GM19455 (cell line): ENCODE results near the gene TAS2R38.

Experiments used
- ATAC-seq: cut with Tn5 transposase; IDR thresholded peaks from one replicate; pipeline ENCODE4 v1.9.1; 2021; ENCODE audit not compliant: unreplicated experiment

TAS2R38 gene

GRCh38 chr7:141976524-141977245, 3.1 kb upstream of the TAS2R38 start:
- peak; percentile 14 for ATAC-seq

DNA sequence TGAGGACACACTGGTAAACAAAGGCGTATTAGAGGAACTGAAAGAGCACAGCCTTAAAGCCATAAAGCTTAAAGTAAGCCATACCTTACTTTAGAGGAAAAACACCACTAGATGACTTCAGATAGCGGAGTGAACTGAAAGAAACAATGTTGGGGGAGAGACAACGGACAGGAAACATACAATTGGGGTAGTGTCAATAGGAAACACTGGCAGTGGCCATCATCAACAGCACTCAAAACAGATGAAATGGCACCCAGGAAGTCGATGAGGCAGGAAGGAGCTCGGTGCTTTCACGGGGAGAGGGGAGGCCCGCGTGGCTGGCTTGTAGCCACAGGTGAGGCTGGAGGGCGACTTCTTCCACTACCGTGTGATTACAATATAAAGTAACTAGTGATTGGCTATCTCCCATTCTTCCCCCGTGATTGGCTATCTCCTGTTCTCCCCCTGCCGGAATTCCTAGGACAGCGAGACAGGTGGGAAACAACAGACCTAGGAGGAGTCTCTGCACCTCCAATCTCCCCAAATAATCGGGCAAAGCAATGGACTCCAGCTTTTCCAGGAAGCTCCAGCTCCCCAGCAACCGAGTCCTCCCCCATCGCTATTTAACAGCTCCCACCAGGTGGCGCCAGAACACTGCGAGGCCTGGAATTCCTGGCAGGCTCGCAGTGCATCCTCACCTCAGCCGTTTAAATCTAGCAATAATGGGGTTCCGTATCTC, 2.4 kb upstream of the TAS2R38 start:
- peak; percentile 88 for ATAC-seq

DNA sequence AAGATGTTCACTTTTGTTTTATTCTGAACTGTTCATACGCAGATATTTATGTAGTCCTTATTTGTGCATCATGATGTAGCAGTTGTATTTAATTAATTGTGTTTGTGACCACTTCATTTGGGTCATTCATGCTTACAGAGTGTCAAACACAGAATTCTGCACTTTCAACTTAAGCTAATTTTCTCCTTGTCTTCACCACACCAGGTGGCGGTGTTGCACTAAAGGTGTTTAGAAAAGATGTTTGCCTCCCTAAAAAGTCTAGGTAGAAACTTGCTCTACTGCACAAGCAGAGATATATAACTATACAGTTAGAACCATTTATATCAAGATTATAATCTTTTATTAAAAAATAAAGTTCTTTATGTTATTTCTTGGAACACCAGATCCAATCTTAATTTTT, 1.3 kb upstream of the TAS2R38 start:
- no peak for ATAC-seq

GRCh38 chr7:141960687-141961422, 12.7 kb downstream of the TAS2R38 start:
- ATAC-seq, result peak; percentile 71

DNA sequence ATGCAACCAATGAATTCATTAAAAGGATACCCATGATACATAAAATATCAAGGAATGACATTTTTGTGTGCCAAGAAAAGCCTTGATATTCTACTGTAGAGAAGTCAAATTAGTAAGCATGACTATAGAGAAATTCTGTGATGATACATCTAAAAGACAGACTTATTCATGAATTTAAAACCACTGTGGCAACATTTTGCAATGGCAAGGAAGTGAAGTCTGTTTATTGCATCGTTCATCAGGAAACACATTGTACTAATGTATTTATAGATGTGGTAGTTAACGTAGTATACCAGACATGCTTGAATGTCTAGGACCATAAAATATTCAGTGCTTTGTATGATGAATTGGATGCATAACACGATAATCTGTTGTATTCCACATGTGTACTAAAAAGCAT, 17.5 kb downstream of the TAS2R38 start:
- no peak for ATAC-seq

- ATAC-seq, result no peak
Measured at GRCh38 chr7:141954334-141954733, 19.2 kb downstream of the TAS2R38 start.

- ATAC-seq, result no peak
Measured at GRCh38 chr7:141952461-141952860, 21.1 kb downstream of the TAS2R38 start.

DNA sequence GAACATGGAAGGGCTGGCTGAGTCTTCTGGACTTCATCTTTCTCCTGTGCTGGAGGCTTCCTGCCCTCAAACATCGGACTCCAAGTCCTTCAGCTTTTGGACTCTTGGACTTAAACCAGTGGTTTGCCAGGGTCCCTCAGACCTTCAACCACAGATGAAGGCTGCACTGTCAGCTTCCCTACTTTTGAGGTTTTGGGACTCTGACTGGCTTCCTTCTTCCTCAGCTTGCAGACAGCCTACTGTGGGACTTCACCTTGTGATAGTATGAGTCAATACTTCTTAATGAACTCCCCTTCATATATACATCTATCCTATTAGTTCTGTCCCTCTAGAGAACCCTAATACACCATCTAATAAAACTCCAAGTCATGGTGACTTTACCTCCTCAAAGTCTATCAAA, 22.8 kb downstream of the TAS2R38 start:
- ATAC-seq, result no peak

DNA sequence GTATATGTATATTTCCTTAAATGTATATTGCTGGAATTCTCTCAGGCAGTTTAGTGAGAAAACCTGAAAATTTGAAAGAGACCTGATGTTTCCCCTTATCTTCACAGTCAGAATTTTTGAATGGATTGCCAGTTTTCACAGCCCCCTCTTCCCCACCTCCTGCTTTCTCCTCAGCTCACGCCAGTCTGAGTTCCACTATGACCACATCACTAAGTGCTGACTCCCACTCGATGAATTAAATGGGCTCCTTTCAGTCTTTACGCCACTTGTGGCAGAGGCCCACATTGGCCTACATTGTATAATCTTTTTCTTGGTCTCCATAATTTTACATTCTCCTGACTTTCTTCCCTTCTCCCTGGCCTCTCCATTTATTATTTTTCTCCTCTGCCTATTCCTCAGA, 23.7 kb downstream of the TAS2R38 start:
- ATAC-seq, result no peak

- no peak for ATAC-seq
Measured at GRCh38 chr7:141949451-141949850, 24.1 kb downstream of the TAS2R38 start.

DNA sequence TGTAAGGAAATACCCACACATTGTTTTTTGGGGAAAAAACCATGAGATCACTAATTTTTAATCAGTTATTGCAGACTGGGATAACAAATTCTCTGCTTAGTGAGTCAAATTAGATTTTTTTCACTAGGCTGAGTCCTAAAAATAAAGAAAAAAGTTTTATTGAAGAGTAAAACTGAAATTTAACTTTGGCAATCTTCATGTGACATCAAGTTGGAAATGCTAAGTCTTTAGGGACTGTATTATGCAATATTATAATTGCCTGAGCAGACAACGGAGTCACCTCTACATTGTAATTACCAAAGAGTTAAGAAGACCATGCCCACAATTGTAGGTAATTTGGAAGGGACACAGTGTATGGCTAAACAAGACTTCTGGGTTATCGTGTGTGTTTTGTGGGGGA, 24.6 kb downstream of the TAS2R38 start:
- no peak for ATAC-seq

DNA sequence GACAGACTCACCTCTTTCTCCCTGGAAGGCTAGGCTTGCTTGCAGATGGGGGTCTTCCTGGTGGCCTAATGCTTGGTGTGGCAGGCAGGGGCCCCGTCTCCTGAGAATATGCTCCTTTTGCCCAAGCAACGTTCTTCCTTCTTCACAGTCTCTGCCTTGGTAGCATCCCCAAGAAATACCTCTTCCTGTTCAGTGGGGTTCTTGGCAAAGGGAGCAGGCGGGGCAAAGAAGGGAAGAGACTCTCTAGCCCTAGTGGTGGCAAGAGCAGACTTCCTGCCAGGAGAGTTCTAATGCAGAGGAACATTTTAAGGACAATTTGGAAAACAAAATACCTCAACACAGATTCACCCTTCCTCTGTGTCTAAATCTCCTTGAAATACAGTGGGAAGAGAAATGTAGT, 26.8 kb downstream of the TAS2R38 start, which contains the start of gene CLEC5A:
Gene CLEC5A, minus strand, starts transcription at position 179 of the 400 bp plus-strand sequence. CDS start 682 bp downstream, outside the sequence.
- ATAC-seq, result no peak

DNA sequence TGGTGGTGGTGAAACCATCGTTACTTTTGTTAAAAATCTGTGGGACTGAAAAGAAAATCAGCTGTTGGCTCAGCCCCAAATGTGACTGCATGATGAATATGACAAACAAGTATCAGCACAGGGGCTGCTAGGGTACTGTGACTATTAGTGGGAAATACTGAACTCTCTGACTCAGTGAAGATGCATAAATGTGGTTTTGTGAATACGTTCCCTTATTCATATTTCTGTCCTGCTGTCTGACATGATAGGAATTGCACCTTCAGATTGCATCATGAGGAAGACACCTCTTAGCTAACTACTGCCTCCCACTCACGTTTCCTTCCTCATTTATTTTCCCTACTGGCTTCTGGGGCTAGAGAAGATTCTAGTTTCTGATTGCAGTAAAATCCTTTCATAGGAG, 28.2 kb downstream of the TAS2R38 start:
- no peak for ATAC-seq

DNA sequence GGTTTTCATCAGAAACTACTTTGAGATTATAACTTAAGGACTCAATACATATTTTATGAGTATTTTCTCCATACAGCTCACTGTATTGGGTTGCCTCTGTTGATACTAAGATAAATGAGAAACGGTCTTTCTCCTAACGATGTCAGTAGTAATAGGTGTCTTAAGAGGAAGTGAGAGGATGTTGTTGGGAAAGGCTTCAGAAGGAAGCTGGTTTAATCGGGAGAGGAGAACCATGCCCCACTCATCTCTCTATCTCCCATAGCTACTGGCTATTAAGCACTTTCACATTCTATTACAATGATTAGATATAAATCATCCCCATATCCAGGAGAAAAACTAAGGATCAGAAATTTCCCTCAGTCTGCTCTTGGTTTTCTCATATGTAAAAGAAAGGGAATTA, 28.8 kb downstream of the TAS2R38 start:
- no peak for ATAC-seq

- no peak for ATAC-seq
Measured at GRCh38 chr7:141943846-141944245, 29.7 kb downstream of the TAS2R38 start.

DNA sequence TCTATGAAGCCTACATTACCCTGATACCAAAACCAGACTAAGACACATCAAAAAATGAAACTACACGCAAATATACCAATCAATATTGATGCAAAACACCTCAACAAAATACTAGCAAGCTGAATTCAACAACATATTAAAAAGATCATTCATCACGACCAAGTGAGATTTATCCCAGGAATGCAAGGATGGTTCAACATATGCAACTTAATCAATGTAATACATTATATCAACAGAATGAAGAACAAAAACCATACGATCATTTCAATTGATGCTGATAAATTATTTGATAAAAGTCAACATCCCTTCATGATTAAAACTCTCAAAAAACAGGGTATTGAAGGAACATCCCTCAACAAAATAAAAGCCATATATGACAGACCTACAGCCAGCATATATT, 32.5 kb downstream of the TAS2R38 start:
- ATAC-seq, result no peak

DNA sequence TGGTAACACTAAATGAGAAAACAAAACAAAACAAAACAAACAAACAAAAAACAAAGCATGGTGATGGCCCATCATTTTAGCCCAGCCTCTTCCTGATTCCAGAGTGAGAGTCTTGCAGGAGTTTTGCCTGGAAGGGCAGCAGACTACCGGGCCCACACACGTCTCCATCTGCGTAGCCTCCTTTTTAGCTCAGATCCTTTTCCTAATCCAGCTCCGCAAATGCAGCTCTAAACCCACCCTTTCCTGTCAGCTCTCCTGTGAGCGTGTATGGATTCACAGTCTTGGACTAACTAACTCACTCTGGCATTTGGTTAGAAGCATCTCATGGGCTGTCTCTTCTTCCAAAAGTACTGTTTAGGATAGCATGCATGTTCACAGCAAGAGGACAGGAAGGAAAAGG, 43.4 kb downstream of the TAS2R38 start:
- no peak for ATAC-seq

- ATAC-seq, result no peak
Measured at GRCh38 chr7:141928845-141929195, 44.8 kb downstream of the TAS2R38 start.

- ATAC-seq, result no peak
Measured at GRCh38 chr7:141928146-141928844, 45.3 kb downstream of the TAS2R38 start.
